ENCODE results near the gene CACNA1S. TPM values are rescaled to one million over a fixed set of nuclear protein-coding genes. Genes with fewer than 3 reads are reported as not detected.

The CACNA1S gene
- polyA plus RNA-seq, 1 of the 3 experiments (the other 2 are of a cell fraction) = not detected

DNA sequence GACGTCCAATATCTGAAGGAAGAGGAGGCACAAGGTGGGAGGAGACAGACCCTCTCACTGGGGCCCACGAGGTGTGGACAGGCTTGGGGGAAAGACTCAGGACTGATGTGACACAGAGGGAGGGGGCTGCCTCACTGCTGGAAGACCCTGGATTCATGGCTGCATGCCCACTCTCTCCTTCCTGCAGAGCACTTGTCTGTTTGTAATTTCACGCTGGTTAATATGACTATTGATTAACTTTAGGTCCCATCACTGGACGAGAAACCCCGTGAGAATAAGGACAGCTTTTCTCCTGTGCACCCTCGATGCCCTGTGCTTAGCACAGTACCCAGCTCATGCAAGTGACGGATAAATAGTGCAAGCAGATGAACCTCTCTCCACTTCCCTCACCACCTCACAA, 35.1 kb downstream of the CACNA1S start (continued):
- TF ChIP-seq IRF3 (IDR thresholded peaks at IDR 0.05; ENCODE audit: low read depth, low read length) = no peak

DNA sequence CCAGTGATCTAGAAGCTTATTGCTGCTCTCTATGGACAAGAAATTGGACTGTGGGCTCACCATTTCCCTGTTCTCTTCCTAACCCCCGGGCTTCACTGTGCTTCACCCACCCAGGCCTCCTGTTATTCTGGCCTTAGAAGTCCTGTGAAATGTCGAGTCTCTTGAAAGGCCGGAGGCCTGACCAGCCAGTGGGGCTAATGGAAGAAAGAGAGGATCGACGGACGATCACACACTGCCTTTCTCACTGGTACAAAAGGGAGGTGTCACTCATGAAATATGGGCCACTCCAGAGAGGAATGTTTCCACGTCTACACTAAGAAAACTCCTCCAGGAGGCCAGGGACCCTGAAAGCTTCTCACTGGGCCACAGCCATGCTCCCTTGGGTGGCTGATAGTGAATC, 36.1 kb downstream of the CACNA1S start:
- CTCF ChIA-PET = interaction anchor here (2.2 kb wide), 1 partner anchor 105 kb away, joined by 10 read pairs; no protein-coding TSS in a partner anchor
- 59% methylated on average over 7 of the region's 7 CpGs for WGBS (ENCODE audit: low lambda C conversion rate)

GRCh38 chr1:201074018-201074417, 38.2 kb downstream of the CACNA1S start:
- Histone ChIP-seq H3F3A (replicated peaks; ENCODE audit: insufficient read depth) (no peaks in the 10 kb centered on the region), H2AFZ (ENCODE audit: low read depth) (no peak overlapping the region), H4K20me1 (ENCODE audit: insufficient read depth) (no peaks in the 10 kb centered on the region), H3K9me2 (no peaks in the 10 kb centered on the region), H3K4me1 (ENCODE audit: control insufficient read depth in 1 of 2, insufficient read depth in 2 of 2, low read depth in 1 of 2, low read length in 1 of 2) (no peaks in the 10 kb centered on the region), H3K9ac (no peak overlapping the region), H3K9me3 (no peaks in the 10 kb centered on the region), H3K4me2 (no peak overlapping the region), H3K79me2 (ENCODE audit: insufficient read depth) (no peaks in the 10 kb centered on the region), H3K27ac (ENCODE audit: low read depth in 2 of 2, low read length in 1 of 2) (no peak overlapping the region), H3K4me3 (ENCODE audit: low read depth in 2 of 2, low read length in 1 of 2) (no peak overlapping the region), H3K36me3 (replicated peaks in 1 of 2; ENCODE audit: control insufficient read depth in 1 of 2, insufficient read depth in 2 of 2, low read length in 1 of 2) (no peaks in the 10 kb centered on the region), H3K27me3 (ENCODE audit: insufficient read depth) (peaks cover 25% of the 10 kb centered on the region)
- CTCF ChIA-PET = interaction anchor here (1.0 to 2.2 kb wide), 2 partner anchors 79 to 103 kb away, joined by 4 to 10 read pairs; no protein-coding TSS in a partner anchor
- WGBS (ENCODE audit: low lambda C conversion rate) = 36% methylated on average over 4 of the region's 5 CpGs
- no peak for DNase-seq
- POLR2A ChIA-PET = no interaction called here
- no peak for TF ChIP-seq REST (IDR thresholded peaks at IDR 0.05; ENCODE audit: low read depth, low read length)
- TF ChIP-seq, protein P1, sequence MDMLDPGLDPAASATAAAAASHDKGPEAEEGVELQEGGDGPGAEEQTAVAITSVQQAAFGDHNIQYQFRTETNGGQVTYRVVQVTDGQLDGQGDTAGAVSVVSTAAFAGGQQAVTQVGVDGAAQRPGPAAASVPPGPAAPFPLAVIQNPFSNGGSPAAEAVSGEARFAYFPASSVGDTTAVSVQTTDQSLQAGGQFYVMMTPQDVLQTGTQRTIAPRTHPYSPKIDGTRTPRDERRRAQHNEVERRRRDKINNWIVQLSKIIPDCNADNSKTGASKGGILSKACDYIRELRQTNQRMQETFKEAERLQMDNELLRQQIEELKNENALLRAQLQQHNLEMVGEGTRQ (IDR thresholded peaks at IDR 0.05; ENCODE audit: borderline replicate concordance, low read depth, low read length) = no peak
- no peak for TF ChIP-seq MEF2A (IDR thresholded peaks at IDR 0.05; ENCODE audit: borderline replicate concordance, low read depth)
- no peak for TF ChIP-seq SMC3 (IDR thresholded peaks at IDR 0.05; ENCODE audit: low read depth, low read length)
- no peak for TF ChIP-seq RFX5 (IDR thresholded peaks at IDR 0.05; ENCODE audit: low read length)

More for the DNA sequence above, 36.1 kb downstream of the CACNA1S start:
- Histone ChIP-seq H3K4me3 (ENCODE audit: low read depth in 2 of 2, low read length in 1 of 2) (no peak overlapping the region), H3K9me3 (no peaks in the 10 kb centered on the region), H3K4me1 (ENCODE audit: control insufficient read depth in 1 of 2, insufficient read depth in 2 of 2, low read depth in 1 of 2, low read length in 1 of 2) (no peaks in the 10 kb centered on the region), H3K36me3 (replicated peaks in 1 of 2; ENCODE audit: control insufficient read depth in 1 of 2, insufficient read depth in 2 of 2, low read length in 1 of 2) (no peaks in the 10 kb centered on the region), H3K79me2 (ENCODE audit: insufficient read depth) (no peaks in the 10 kb centered on the region), H3F3A (replicated peaks; ENCODE audit: insufficient read depth) (no peaks in the 10 kb centered on the region), H3K27me3 (ENCODE audit: insufficient read depth) (peaks cover 5% of the 10 kb centered on the region; the same call in 1 of the 2 replicates), H4K20me1 (ENCODE audit: insufficient read depth) (no peaks in the 10 kb centered on the region), H3K27ac (ENCODE audit: low read depth in 2 of 2, low read length in 1 of 2) (no peak overlapping the region), H3K4me2 (no peak overlapping the region), H3K9ac (no peak overlapping the region), H2AFZ (ENCODE audit: low read depth) (no peak overlapping the region), H3K9me2 (no peaks in the 10 kb centered on the region)
- DNase-seq = no peak
- TF ChIP-seq RAD21 (IDR thresholded peaks at IDR 0.05; ENCODE audit: low read length) (no peak), ELF1 (IDR thresholded peaks at IDR 0.05) (no peak), GATA2 (CRISPR knock-in tag; IDR thresholded peaks at IDR 0.05) (no peak), POLR2AphosphoS5 (IDR thresholded peaks at IDR 0.05; ENCODE audit: low read depth, low read length) (no peak), SIN3A (IDR thresholded peaks at IDR 0.05; ENCODE audit: borderline replicate concordance, low read depth, low read length) (no peak), SMC3 (IDR thresholded peaks at IDR 0.05; ENCODE audit: low read depth, low read length) (no peak), FOSL2 (IDR thresholded peaks at IDR 0.05; ENCODE audit: borderline replicate concordance, low read depth) (no peak), TCF12 (IDR thresholded peaks at IDR 0.05) (no peak), GABPA (IDR thresholded peaks at IDR 0.05; ENCODE audit: low read depth) (no peak), CHD2 (IDR thresholded peaks at IDR 0.05; ENCODE audit: low read length, partially characterized antibody) (no peak), NRF1 (IDR thresholded peaks at IDR 0.05; ENCODE audit: low read depth, low read length) (no peak), PBX3 (IDR thresholded peaks at IDR 0.05) (no peak), JUND (IDR thresholded peaks at IDR 0.05) (no peak), RXRA (IDR thresholded peaks at IDR 0.05; ENCODE audit: borderline replicate concordance, low read depth) (no peak), MEF2A (IDR thresholded peaks at IDR 0.05; ENCODE audit: borderline replicate concordance, low read depth) (no peak), RCOR1 (IDR thresholded peaks at IDR 0.05; ENCODE audit: low read length) (no peak), EP300 (IDR thresholded peaks at IDR 0.05; ENCODE audit: borderline replicate concordance in 1 of 2, low read depth in 1 of 2, low read length in 1 of 2) (no peak)
- TF ChIP-seq, protein P1 (IDR thresholded peaks at IDR 0.05; ENCODE audit: borderline replicate concordance, low read depth, low read length) = no peak
- POLR2A ChIA-PET = no interaction called here

Measured in SK-N-SH (cell line).